ENCODE data around the gene MAN1A1.

MAN1A1 gene

GRCh38 chr6:119280668-119281067, 68.9 kb downstream of the MAN1A1 start:
- Mint-ChIP-seq H3K4me1 (peaks cover 6% of the 10 kb centered on the region), H3K9me3 (no peaks in the 10 kb centered on the region), H3K27me3 (no peaks in the 10 kb centered on the region), H3K4me3 (no peak overlapping the region), H3K27ac (no peak overlapping the region)
- no peak for ATAC-seq
- no peak for DNase-seq

- H3K9me3 Mint-ChIP-seq: no peaks in the 10 kb centered on the region
- no peak overlapping the region for H3K4me3 Mint-ChIP-seq
- ATAC-seq (no peak), DNase-seq (no peak)
- no peaks in the 10 kb centered on the region for H3K27me3 Mint-ChIP-seq
- H3K4me1 Mint-ChIP-seq: peaks cover 6% of the 10 kb centered on the region
- no peak overlapping the region for H3K27ac Mint-ChIP-seq
Measured at GRCh38 chr6:119280080-119280479, 69.5 kb downstream of the MAN1A1 start.

- no peaks in the 10 kb centered on the region for H3K9me3 Mint-ChIP-seq
- H3K27ac Mint-ChIP-seq: no peak overlapping the region
- DNase-seq: no peak
- ATAC-seq: no peak
- no peak overlapping the region for H3K4me3 Mint-ChIP-seq
- no peaks in the 10 kb centered on the region for H3K27me3 Mint-ChIP-seq
- peaks cover 6% of the 10 kb centered on the region for H3K4me1 Mint-ChIP-seq
Measured at GRCh38 chr6:119278625-119279024, 70.9 kb downstream of the MAN1A1 start.

GRCh38 chr6:119277052-119277451, 72.5 kb downstream of the MAN1A1 start:
- ATAC-seq: no peak
- no peak overlapping the region for H3K27ac Mint-ChIP-seq
- no peaks in the 10 kb centered on the region for H3K27me3 Mint-ChIP-seq
- no peak for DNase-seq
- no peak overlapping the region for H3K4me3 Mint-ChIP-seq
- H3K4me1 Mint-ChIP-seq: no peaks in the 10 kb centered on the region
- H3K9me3 Mint-ChIP-seq: peaks cover 0 to 5% of the 10 kb centered on the region in 2 donors

GRCh38 chr6:119276211-119276610, 73.3 kb downstream of the MAN1A1 start:
- ATAC-seq (no peak), DNase-seq (no peak)
- peaks cover 0 to 8% of the 10 kb centered on the region in 2 donors for H3K9me3 Mint-ChIP-seq
- no peaks in the 10 kb centered on the region for H3K27me3 Mint-ChIP-seq
- no peak overlapping the region for H3K27ac Mint-ChIP-seq
- no peak overlapping the region for H3K4me3 Mint-ChIP-seq
- no peaks in the 10 kb centered on the region for H3K4me1 Mint-ChIP-seq

- Mint-ChIP-seq H3K4me3 (no peak overlapping the region), H3K4me1 (peaks cover 1% of the 10 kb centered on the region), H3K9me3 (peaks cover 8 to 20% of the 10 kb centered on the region in 2 donors), H3K27ac (no peak overlapping the region), H3K27me3 (no peaks in the 10 kb centered on the region)
- ATAC-seq (no peak), DNase-seq (no peak)
Measured at GRCh38 chr6:119274197-119274595, 75.4 kb downstream of the MAN1A1 start.

- peaks cover 8 to 20% of the 10 kb centered on the region in 2 donors for H3K9me3 Mint-ChIP-seq
- peaks cover 8% of the 10 kb centered on the region for H3K4me1 Mint-ChIP-seq
- no peak overlapping the region for H3K27ac Mint-ChIP-seq
- no peaks in the 10 kb centered on the region for H3K27me3 Mint-ChIP-seq
- DNase-seq (no peak), ATAC-seq (no peak)
- H3K4me3 Mint-ChIP-seq: no peak overlapping the region
Measured at GRCh38 chr6:119273272-119274196, 76.0 kb downstream of the MAN1A1 start.

- Mint-ChIP-seq H3K27me3 (no peaks in the 10 kb centered on the region), H3K4me1 (peaks cover 21% of the 10 kb centered on the region), H3K27ac (no peak overlapping the region), H3K9me3 (peaks cover 8 to 20% of the 10 kb centered on the region in 2 donors), H3K4me3 (no peak overlapping the region)
- ATAC-seq (no peak), DNase-seq (no peak)
Measured at GRCh38 chr6:119270545-119270944, 79.0 kb downstream of the MAN1A1 start.

- no peaks in the 10 kb centered on the region for H3K27me3 Mint-ChIP-seq
Measured at GRCh38 chr6:119269266-119270103, 80.1 kb downstream of the MAN1A1 start.

GRCh38 chr6:119267126-119267905, 82.2 kb downstream of the MAN1A1 start:
- no peak overlapping the region for H3K27ac Mint-ChIP-seq
- no peak overlapping the region for H3K4me3 Mint-ChIP-seq
- DNase-seq (no peak), ATAC-seq (peak; percentile 95)
- peaks cover 8 to 28% of the 10 kb centered on the region in 2 donors for H3K9me3 Mint-ChIP-seq
- no peaks in the 10 kb centered on the region for H3K27me3 Mint-ChIP-seq
- peaks cover 21% of the 10 kb centered on the region for H3K4me1 Mint-ChIP-seq

More at GRCh38 chr6:119269266-119270103, 80.1 kb downstream of the MAN1A1 start:
- no peak for ATAC-seq
- peaks cover 8 to 20% of the 10 kb centered on the region in 2 donors for H3K9me3 Mint-ChIP-seq
- peaks cover 21% of the 10 kb centered on the region for H3K4me1 Mint-ChIP-seq
- H3K4me3 Mint-ChIP-seq: no peak overlapping the region
- H3K27ac Mint-ChIP-seq: no peak overlapping the region
- no peak for DNase-seq

GRCh38 chr6:119264854-119265397, 84.6 kb downstream of the MAN1A1 start:
- Mint-ChIP-seq H3K27ac (no peak overlapping the region), H3K9me3 (peaks cover 0 to 9% of the 10 kb centered on the region in 2 donors), H3K27me3 (no peaks in the 10 kb centered on the region), H3K4me1 (peaks cover 30% of the 10 kb centered on the region), H3K4me3 (no peak overlapping the region)
- DNase-seq (no peak), ATAC-seq (no peak)

GRCh38 chr6:119262612-119263011, 86.9 kb downstream of the MAN1A1 start:
- Mint-ChIP-seq H3K27me3 (no peaks in the 10 kb centered on the region), H3K4me1 (peaks cover 13% of the 10 kb centered on the region), H3K9me3 (peaks cover 0 to 9% of the 10 kb centered on the region in 2 donors), H3K4me3 (no peak overlapping the region), H3K27ac (no peak overlapping the region)
- DNase-seq (no peak), ATAC-seq (no peak)

- Mint-ChIP-seq H3K9me3 (peaks cover 0 to 9% of the 10 kb centered on the region in 2 donors), H3K4me1 (peaks cover 13% of the 10 kb centered on the region), H3K4me3 (no peak overlapping the region), H3K27ac (peak overlapping the region in 1 of 2 donors; percentile 3), H3K27me3 (no peaks in the 10 kb centered on the region)
- DNase-seq: no peak
- ATAC-seq: no peak
Measured at GRCh38 chr6:119261944-119262284, 87.6 kb downstream of the MAN1A1 start.

GRCh38 chr6:119259027-119259426, 90.5 kb downstream of the MAN1A1 start:
- peaks cover 29% of the 10 kb centered on the region for H3K4me1 Mint-ChIP-seq
- peaks cover 0 to 9% of the 10 kb centered on the region in 2 donors for H3K9me3 Mint-ChIP-seq
- H3K27ac Mint-ChIP-seq: no peak overlapping the region
- H3K4me3 Mint-ChIP-seq: no peak overlapping the region
- H3K27me3 Mint-ChIP-seq: no peaks in the 10 kb centered on the region
- no peak for ATAC-seq
- no peak for DNase-seq

- Mint-ChIP-seq H3K9me3 (peaks cover 0 to 3% of the 10 kb centered on the region in 2 donors), H3K4me3 (no peak overlapping the region), H3K27ac (no peak overlapping the region), H3K4me1 (peaks cover 29% of the 10 kb centered on the region), H3K27me3 (no peaks in the 10 kb centered on the region)
- DNase-seq (no peak), ATAC-seq (no peak)
Measured at GRCh38 chr6:119257726-119258125, 91.8 kb downstream of the MAN1A1 start.
